A673 (cell line): ENCODE measurements around the gene KCNQ1.

Experiments
- EZH2 ChIP-seq: fragments of 200-600 bp; sonication (generic); IDR thresholded peaks from 2 replicates; pipeline ENCODE4 v1.6.1; 2017; ENCODE audit warnings: borderline replicate concordance, low read depth, mild to moderate bottlenecking, mixed read lengths, antibody characterized with exemption, low read length; ENCODE audit not compliant: poor library complexity, severe bottlenecking
- TF ChIP-seq, protein P1 (sequence below): fragments of 300-800, 200-600 bp; sonication (generic); conservative IDR thresholded peaks from 2 replicates; pipeline ENCODE4 v1.5.1; 2017; ENCODE audit warnings: low read depth, mild to moderate bottlenecking, antibody characterized with exemption, low read length, moderate library complexity, mixed read lengths

- TF ChIP-seq, protein P1, sequence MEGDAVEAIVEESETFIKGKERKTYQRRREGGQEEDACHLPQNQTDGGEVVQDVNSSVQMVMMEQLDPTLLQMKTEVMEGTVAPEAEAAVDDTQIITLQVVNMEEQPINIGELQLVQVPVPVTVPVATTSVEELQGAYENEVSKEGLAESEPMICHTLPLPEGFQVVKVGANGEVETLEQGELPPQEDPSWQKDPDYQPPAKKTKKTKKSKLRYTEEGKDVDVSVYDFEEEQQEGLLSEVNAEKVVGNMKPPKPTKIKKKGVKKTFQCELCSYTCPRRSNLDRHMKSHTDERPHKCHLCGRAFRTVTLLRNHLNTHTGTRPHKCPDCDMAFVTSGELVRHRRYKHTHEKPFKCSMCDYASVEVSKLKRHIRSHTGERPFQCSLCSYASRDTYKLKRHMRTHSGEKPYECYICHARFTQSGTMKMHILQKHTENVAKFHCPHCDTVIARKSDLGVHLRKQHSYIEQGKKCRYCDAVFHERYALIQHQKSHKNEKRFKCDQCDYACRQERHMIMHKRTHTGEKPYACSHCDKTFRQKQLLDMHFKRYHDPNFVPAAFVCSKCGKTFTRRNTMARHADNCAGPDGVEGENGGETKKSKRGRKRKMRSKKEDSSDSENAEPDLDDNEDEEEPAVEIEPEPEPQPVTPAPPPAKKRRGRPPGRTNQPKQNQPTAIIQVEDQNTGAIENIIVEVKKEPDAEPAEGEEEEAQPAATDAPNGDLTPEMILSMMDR: no peak
- no peak for TF ChIP-seq EZH2
These were observed 5.7 kb downstream of the KCNQ1 start for GRCh38 chr11:2450321-2451041.
